HEK293 (cell line): ENCODE results near the gene KIF2C.
A peak's percentile ranks its signal among the peaks of the same experiment; 100 is the strongest.

Source experiments
- IKZF3 ChIP-seq: fragments of 450-650 bp; IDR thresholded peaks from 2 replicates; pipeline ENCODE4 v1.5.0; 2018; ENCODE audit warnings: missing biosample characterization, mild to moderate bottlenecking, missing genetic modification characterization, moderate library complexity
- PBX3 ChIP-seq: sonication (generic); formaldehyde crosslinking; IDR thresholded peaks from 2 replicates; pipeline ENCODE4 v1.8.1; 2022; ENCODE audit warnings: mild to moderate bottlenecking, moderate library complexity, missing genetic modification reagents
- PRDM2 ChIP-seq: fragments of 450-650 bp; formaldehyde crosslinking; IDR thresholded peaks from 2 replicates; pipeline ENCODE4 v1.5.1; 2016; ENCODE audit warnings: missing biosample characterization, missing genetic modification characterization, borderline replicate concordance
- SALL2 ChIP-seq: fragments of 450-650 bp; formaldehyde crosslinking; IDR thresholded peaks from 2 replicates; pipeline ENCODE4 v1.5.0; 2017; ENCODE audit warnings: missing biosample characterization, mild to moderate bottlenecking, missing genetic modification characterization, borderline replicate concordance
- SP7 ChIP-seq: fragments of 450-650 bp; formaldehyde crosslinking; IDR thresholded peaks from 2 replicates; pipeline ENCODE4 v1.5.1; 2016; ENCODE audit warnings: missing biosample characterization, missing genetic modification characterization
- ZBTB21 ChIP-seq: fragments of 450-650 bp; formaldehyde crosslinking; IDR thresholded peaks from 2 replicates; pipeline ENCODE4 v1.5.1; 2017; ENCODE audit warnings: missing biosample characterization, missing genetic modification characterization
- ZFP3 ChIP-seq: fragments of 450-650 bp; formaldehyde crosslinking; IDR thresholded peaks from 2 replicates; pipeline ENCODE4 v1.5.1; 2016; ENCODE audit warnings: low read depth, missing biosample characterization, missing genetic modification characterization
- ZNF121 ChIP-seq: fragments of 450-650 bp; formaldehyde crosslinking; IDR thresholded peaks from 2 replicates; pipeline ENCODE4 v1.5.1; 2016; ENCODE audit warnings: missing biosample characterization, missing genetic modification characterization
- ZNF2 ChIP-seq: fragments of 450-650 bp; formaldehyde crosslinking; IDR thresholded peaks from 2 replicates; pipeline ENCODE4 v1.5.1; 2016; ENCODE audit warnings: missing biosample characterization, missing genetic modification characterization
- ZNF202 ChIP-seq: fragments of 450-650 bp; formaldehyde crosslinking; IDR thresholded peaks from 2 replicates; pipeline ENCODE4 v1.5.1; 2016; ENCODE audit warnings: missing biosample characterization, missing genetic modification characterization, borderline replicate concordance
- ZNF23 ChIP-seq: fragments of 450-650 bp; formaldehyde crosslinking; IDR thresholded peaks from 2 replicates; pipeline ENCODE4 v1.5.1; 2016; ENCODE audit warnings: missing biosample characterization, missing genetic modification characterization, borderline replicate concordance
- ZNF24 ChIP-seq: fragments of 450-650 bp; formaldehyde crosslinking; IDR thresholded peaks from 2 replicates; pipeline ENCODE4 v1.5.1; 2016; ENCODE audit warnings: missing biosample characterization, missing genetic modification characterization
- ZNF302 ChIP-seq: fragments of 450-650 bp; formaldehyde crosslinking; IDR thresholded peaks from 2 replicates; pipeline ENCODE4 v1.5.1; 2016; ENCODE audit warnings: missing biosample characterization, missing genetic modification characterization, low read depth
- ZNF362 ChIP-seq: fragments of 450-650 bp; formaldehyde crosslinking; IDR thresholded peaks from 2 replicates; pipeline ENCODE4 v1.5.1; 2016; ENCODE audit warnings: missing biosample characterization, missing genetic modification characterization
- ZNF391 ChIP-seq: fragments of 450-650 bp; formaldehyde crosslinking; IDR thresholded peaks from 2 replicates; pipeline ENCODE4 v1.5.1; 2016; ENCODE audit warnings: low read depth, missing biosample characterization, missing genetic modification characterization, borderline replicate concordance
- ZNF394 ChIP-seq: fragments of 450-650 bp; formaldehyde crosslinking; IDR thresholded peaks from 2 replicates; pipeline ENCODE4 v1.5.1; 2016; ENCODE audit warnings: missing biosample characterization, missing genetic modification characterization, mild to moderate bottlenecking, moderate library complexity, borderline replicate concordance
- ZNF423 ChIP-seq: fragments of 450-650 bp; formaldehyde crosslinking; IDR thresholded peaks from 2 replicates; pipeline ENCODE4 v1.5.1; 2016; ENCODE audit warnings: missing biosample characterization, missing genetic modification characterization
- ZNF544 ChIP-seq: fragments of 450-650 bp; formaldehyde crosslinking; IDR thresholded peaks from 2 replicates; pipeline ENCODE4 v1.5.0; 2017; ENCODE audit warnings: missing biosample characterization, missing genetic modification characterization
- ZNF555 ChIP-seq: fragments of 450-650 bp; formaldehyde crosslinking; conservative IDR thresholded peaks from 2 replicates; pipeline ENCODE4 v1.5.1; 2017; ENCODE audit warnings: missing biosample characterization, mild to moderate bottlenecking, missing genetic modification characterization, inconsistent platforms
- ZNF558 ChIP-seq: fragments of 450-650 bp; formaldehyde crosslinking; IDR thresholded peaks from 2 replicates; pipeline ENCODE4 v1.5.1; 2016; ENCODE audit warnings: missing biosample characterization, missing genetic modification characterization
- ZNF600 ChIP-seq: fragments of 450-650 bp; formaldehyde crosslinking; IDR thresholded peaks from 2 replicates; pipeline ENCODE4 v1.5.1; 2016; ENCODE audit warnings: missing biosample characterization, missing genetic modification characterization
- ZNF610 ChIP-seq: fragments of 450-650 bp; formaldehyde crosslinking; IDR thresholded peaks from 2 replicates; pipeline ENCODE4 v1.5.1; 2016; ENCODE audit warnings: missing biosample characterization, missing genetic modification characterization, borderline replicate concordance
- ZNF626 ChIP-seq: fragments of 450-650 bp; sonication (Bioruptor Pico); formaldehyde crosslinking; IDR thresholded peaks from 2 replicates; pipeline ENCODE4 v1.5.1; 2018; ENCODE audit warnings: missing biosample characterization, missing genetic modification characterization, inconsistent platforms
- ZNF639 ChIP-seq: fragments of 450-650 bp; formaldehyde crosslinking; IDR thresholded peaks from 2 replicates; pipeline ENCODE4 v1.5.1; 2016; ENCODE audit warnings: missing biosample characterization, missing genetic modification characterization
- ZNF654 ChIP-seq: fragments of 450-650 bp; formaldehyde crosslinking; IDR thresholded peaks from 2 replicates; pipeline ENCODE4 v1.5.1; 2016; ENCODE audit warnings: low read depth, missing biosample characterization, missing genetic modification characterization
- TF ChIP-seq, protein P1 (sequence below): fragments of 450-650 bp; formaldehyde crosslinking; IDR thresholded peaks from 2 replicates; pipeline ENCODE4; 2016; ENCODE audit warnings: missing biosample characterization, missing genetic modification characterization
- TF ChIP-seq, protein P2 (sequence below): fragments of 450-650 bp; formaldehyde crosslinking; IDR thresholded peaks from 2 replicates; pipeline ENCODE4 v1.5.1; 2016; ENCODE audit warnings: missing biosample characterization, missing genetic modification characterization

The KIF2C gene

DNA sequence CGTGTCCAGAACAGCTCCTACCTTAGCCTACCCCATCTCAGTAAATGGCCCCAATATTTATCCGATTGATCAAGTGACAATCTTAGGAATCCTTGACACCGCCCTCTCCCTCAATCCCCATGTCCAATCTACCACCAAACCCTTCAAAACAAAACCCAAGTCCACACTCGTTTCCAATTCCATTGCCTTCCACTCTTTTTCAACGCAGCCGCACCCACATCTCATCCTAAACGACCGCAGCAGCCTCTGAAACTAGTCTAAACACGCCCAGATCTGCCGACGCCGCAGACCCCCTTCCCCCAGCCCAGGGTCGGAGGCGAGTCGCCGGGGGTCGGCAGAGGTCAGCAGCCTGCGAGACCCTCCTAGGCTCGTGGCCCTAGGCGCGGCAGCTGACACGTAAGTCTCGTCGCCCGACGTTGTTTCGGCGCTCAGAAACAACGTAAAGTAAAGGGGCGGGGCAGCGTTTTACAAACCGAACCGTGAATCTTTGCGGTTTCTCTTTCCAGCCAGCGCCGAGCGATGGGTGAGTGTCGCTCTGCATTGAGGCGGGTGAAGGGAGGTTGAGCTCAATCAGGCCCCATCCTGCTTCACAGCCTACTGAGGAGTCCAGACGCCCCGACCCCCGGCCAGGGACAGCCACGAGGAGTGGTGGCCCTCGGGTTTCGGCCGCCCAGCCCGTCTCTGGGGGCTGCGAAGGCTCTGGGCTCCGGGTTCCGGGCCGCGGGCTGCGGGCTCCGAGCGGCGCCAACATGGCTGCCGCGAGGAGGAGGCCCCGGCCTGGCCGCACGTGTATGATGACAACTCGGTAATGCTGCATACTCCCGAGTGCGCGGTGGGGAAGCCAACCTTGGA lies 35.7 kb downstream of the KIF2C start, which contains the start of gene RPS8 (continued):
- no peak for TF ChIP-seq SALL2 (tag by site-specific recombination)
- peak; percentile 89 for TF ChIP-seq ZNF600 (tag by site-specific recombination)
- TF ChIP-seq SP7 (tag by site-specific recombination), result peak; percentile 90
- no peak for TF ChIP-seq ZNF626 (tag by site-specific recombination)
- no peak for TF ChIP-seq ZNF654
- TF ChIP-seq, protein P1, sequence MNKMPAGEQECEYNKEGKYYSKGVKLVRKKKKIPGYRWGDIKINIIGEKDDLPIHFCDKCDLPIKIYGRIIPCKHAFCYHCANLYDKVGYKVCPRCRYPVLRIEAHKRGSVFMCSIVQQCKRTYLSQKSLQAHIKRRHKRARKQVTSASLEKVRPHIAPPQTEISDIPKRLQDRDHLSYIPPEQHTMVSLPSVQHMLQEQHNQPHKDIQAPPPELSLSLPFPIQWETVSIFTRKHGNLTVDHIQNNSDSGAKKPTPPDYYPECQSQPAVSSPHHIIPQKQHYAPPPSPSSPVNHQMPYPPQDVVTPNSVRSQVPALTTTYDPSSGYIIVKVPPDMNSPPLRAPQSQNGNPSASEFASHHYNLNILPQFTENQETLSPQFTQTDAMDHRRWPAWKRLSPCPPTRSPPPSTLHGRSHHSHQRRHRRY (tag by site-specific recombination), result peak; percentile 47; the same call in 1 of the 2 replicates
- TF ChIP-seq ZNF639 (tag by site-specific recombination), result peak; percentile 93
- peak; percentile 97; the same call in 1 of the 2 replicates for TF ChIP-seq ZNF2 (tag by site-specific recombination)
- no peak for TF ChIP-seq ZNF555 (tag by site-specific recombination)
- TF ChIP-seq PBX3 (CRISPR knock-in tag), result 0 out of 2 replicates have a peak, but pooled peaks have one; percentile 30
- peak; percentile 43; the same call in 1 of the 2 replicates for TF ChIP-seq ZNF362
- TF ChIP-seq ZNF391 (tag by site-specific recombination), result peak; percentile 94; the same call in 1 of the 2 replicates
- TF ChIP-seq ZFP3 (tag by site-specific recombination), result no peak
- TF ChIP-seq ZNF423 (tag by site-specific recombination), result no peak
- no peak for TF ChIP-seq ZNF23
- peak; percentile 78 for TF ChIP-seq ZBTB21 (tag by site-specific recombination)
- no peak for TF ChIP-seq ZNF544 (tag by site-specific recombination)
- TF ChIP-seq, protein P2, sequence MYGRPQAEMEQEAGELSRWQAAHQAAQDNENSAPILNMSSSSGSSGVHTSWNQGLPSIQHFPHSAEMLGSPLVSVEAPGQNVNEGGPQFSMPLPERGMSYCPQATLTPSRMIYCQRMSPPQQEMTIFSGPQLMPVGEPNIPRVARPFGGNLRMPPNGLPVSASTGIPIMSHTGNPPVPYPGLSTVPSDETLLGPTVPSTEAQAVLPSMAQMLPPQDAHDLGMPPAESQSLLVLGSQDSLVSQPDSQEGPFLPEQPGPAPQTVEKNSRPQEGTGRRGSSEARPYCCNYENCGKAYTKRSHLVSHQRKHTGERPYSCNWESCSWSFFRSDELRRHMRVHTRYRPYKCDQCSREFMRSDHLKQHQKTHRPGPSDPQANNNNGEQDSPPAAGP, result peak; percentile 94
- TF ChIP-seq ZNF558 (tag by site-specific recombination), result no peak
- TF ChIP-seq PRDM2, result no peak
- TF ChIP-seq ZNF24 (tag by site-specific recombination), result peak; percentile 91
- TF ChIP-seq ZNF202 (tag by site-specific recombination), result no peak
- TF ChIP-seq ZNF394 (tag by site-specific recombination), result peak; percentile 69; the same call in 1 of the 2 replicates
- TF ChIP-seq ZNF302, result no peak
- TF ChIP-seq IKZF3 (tag by site-specific recombination), result no peak
- TF ChIP-seq ZNF610 (tag by site-specific recombination), result peak; percentile 41
- no peak for TF ChIP-seq ZNF121 (tag by site-specific recombination)
